Mucosa of descending colon (tissue), 3 donors: ENCODE data around the gene SMARCD2. TPM values are rescaled to one million over a fixed set of nuclear protein-coding genes. Genes with fewer than 3 reads are reported as not detected.

ENCODE experiments used
- ATAC-seq: fragments of 200-7000 bp; cut with Tn5 transposase; one replicate; pipeline ENCODE4 v1.9.1; 2020; ENCODE audit warnings: mild to moderate bottlenecking, moderate library complexity
- DNase-seq, 3 donors: peaks; one replicate each; pipeline ENCODE4 v3.0.0-alpha.2; 2020
- H3K36me3 ChIP-seq: fragments of 200-600 bp; one replicate; pipeline ENCODE4 v1.8.0; 2021; ENCODE audit warnings: low read depth, mild to moderate bottlenecking
- H3K4me1 ChIP-seq: fragments of 200-600 bp; one replicate; pipeline ENCODE4 v1.8.0; 2021; ENCODE audit warnings: low read depth, mild to moderate bottlenecking
- H3K4me3 ChIP-seq: fragments of 200-600 bp; one replicate; pipeline ENCODE4 v1.8.0; 2021; ENCODE audit warnings: mild to moderate bottlenecking
- H3K9me3 ChIP-seq: fragments of 200-600 bp; one replicate; pipeline ENCODE4 v1.8.0; 2021; ENCODE audit warnings: mild to moderate bottlenecking
- CTCF ChIP-seq: fragments of 200-600 bp; IDR thresholded peaks from one replicate; pipeline ENCODE4 v1.8.0; 2022; ENCODE audit warnings: antibody characterized with exemption, mild to moderate bottlenecking
- intact Hi-C, 2 donors: fragments of 100-400 bp; cut with DNase I in 1 of 2; cut with micrococcal nuclease in 1 of 2; formaldehyde crosslinking; loops; one replicate each; pipeline versions ENCODE4 v1.11.0 to v1.11.1; 2022; cut with DNase I, micrococcal nuclease
- total RNA-seq, 3 donors: library from RNA; stranded (reverse); fragmentation: NEBNext Ultra II Directional in 2 of 3; extraction: Animal tissue kit (Norgen Biotek cat#: 25700) in 2 of 3; gene quantifications; one replicate each; pipeline versions ENCODE4 v1.2.1 to v1.2.4, GENCODE V29; 2021 to 2023
- donor health status: DM: no; HTN: no; CAD: no; lungs with moderate emphysema.
- donor health status: DM: no; HTN: no; CAD: no.
- donor health status: DM: no; HTN: yes; CAD: no.

Gene SMARCD2
- total RNA-seq, 3 donors from 2014 or later, result 76.6 to 82.1 (median 80.4) TPM

- H3K4me3 ChIP-seq, result no peak overlapping the region
- DNase-seq, result no peak
- intact Hi-C loops, result no loop called here
- peaks cover 16% of the 10 kb centered on the region for H3K4me1 ChIP-seq
- H3K36me3 ChIP-seq, result peaks cover 30% of the 10 kb centered on the region
- ATAC-seq, result no peak
- H3K9me3 ChIP-seq, result no peaks in the 10 kb centered on the region
- no peak for TF ChIP-seq CTCF
Measured at GRCh38 chr17:63830278-63830677, 12.2 kb downstream of the SMARCD2 start.

DNA sequence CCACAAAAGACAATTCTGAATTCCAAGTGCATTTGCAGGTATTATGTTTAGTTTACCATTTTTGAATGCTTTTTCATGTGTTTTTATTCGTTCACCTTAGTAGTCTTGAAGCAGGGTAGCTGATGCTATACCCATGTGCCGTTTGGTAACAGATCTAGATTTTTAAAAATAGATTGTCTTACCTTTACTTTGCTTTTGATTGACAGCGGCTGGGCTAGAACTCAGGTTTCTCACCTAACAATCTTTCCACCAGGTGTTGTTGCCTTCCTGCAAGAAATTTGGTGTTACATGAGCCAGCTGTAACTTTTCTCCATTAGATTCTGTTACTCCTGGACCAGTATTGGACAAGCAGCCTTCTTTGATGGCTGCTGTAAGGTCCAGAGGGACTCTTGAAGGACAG lies 13.5 kb downstream of the SMARCD2 start:
- TF ChIP-seq CTCF, result no peak
- DNase-seq (no peak), ATAC-seq (no peak)
- no peak overlapping the region for H3K4me3 ChIP-seq
- intact Hi-C loops, result loop anchor here in 1 of 2 donors (10.0 kb wide), 1 partner anchor 54 kb away; the partner anchor contains the start of genes CCDC47 and DDX42
- no peaks in the 10 kb centered on the region for H3K9me3 ChIP-seq
- H3K36me3 ChIP-seq, result peaks cover 23% of the 10 kb centered on the region
- H3K4me1 ChIP-seq, result peaks cover 16% of the 10 kb centered on the region

GRCh38 chr17:63827801-63828221 lies 14.7 kb downstream of the SMARCD2 start:
- DNase-seq (no peak), ATAC-seq (no peak)
- TF ChIP-seq CTCF, result no peak
- peaks cover 17% of the 10 kb centered on the region for H3K36me3 ChIP-seq
- peak overlapping the region; percentile 65 for H3K4me3 ChIP-seq
- intact Hi-C loops, result loop anchor here in 1 of 2 donors (10.0 kb wide), 1 partner anchor 53 kb away; the partner anchor contains the start of genes CCDC47 and DDX42
- no peaks in the 10 kb centered on the region for H3K9me3 ChIP-seq
- H3K4me1 ChIP-seq, result peaks cover 16% of the 10 kb centered on the region

DNA sequence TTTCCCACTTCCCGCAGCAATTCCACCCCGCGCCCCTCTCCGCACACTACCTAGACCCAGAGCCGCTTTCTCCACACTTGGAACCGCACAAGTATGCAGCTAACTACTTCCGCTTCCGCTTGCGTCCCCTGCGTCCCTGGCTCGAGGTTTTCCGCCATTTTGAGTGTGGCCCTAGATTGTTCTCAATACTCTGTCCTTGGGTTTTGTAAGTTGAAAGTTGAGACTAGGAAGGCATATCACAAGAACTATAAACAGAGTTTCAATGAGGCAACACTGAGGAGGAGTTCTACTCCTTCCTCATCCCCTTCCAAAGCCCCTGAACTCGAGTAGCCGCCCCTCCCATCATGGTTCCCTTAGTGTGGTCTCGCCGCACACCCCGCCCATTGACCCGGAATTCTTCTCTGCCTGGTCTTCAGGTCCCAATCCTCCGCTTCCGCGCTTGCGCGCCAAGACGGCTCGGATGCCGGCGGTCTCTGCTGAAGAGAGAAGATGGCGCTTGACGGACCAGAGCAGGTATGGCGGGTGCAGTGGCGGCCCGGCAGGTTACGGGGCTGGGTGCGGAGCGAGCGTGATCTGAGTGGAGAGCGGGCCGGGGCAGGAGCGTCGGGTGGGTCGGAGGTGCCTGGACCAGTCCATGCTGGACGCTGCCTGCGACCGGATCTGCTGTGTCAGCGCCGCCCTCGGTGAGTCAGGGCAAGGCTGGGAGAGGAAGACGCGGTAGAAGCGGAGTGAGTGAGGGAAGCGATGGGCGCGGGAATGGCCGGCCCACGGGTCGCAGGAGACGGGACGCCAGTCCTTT lies 15.3 kb downstream of the SMARCD2 start, which contains the start of the genes FTSJ3 and PSMC5:
Gene FTSJ3 (minus strand): TSS at position 662 of the 799 bp plus-strand sequence. CDS start 761 bp downstream, outside the sequence.
Gene PSMC5 (plus strand): TSS at position 430 of the 799 bp plus-strand sequence. CDS start 60 bp downstream, at position 490.
- Histone ChIP-seq H3K4me1 (peaks cover 16% of the 10 kb centered on the region), H3K4me3 (peak within 1 kb of the TSS; percentile 65), H3K9me3 (no peaks in the 10 kb centered on the region), H3K36me3 (peaks cover 18% of the 10 kb centered on the region)
- peak; percentile 94 to 98 (median 98) for DNase-seq
- intact Hi-C loops, result loop anchor here in 1 of 2 donors (10.0 kb wide), 1 partner anchor 52 kb away; the partner anchor contains the start of genes CCDC47 and DDX42
- ATAC-seq, result peak; percentile 95
- peak; percentile 50 for TF ChIP-seq CTCF

DNA sequence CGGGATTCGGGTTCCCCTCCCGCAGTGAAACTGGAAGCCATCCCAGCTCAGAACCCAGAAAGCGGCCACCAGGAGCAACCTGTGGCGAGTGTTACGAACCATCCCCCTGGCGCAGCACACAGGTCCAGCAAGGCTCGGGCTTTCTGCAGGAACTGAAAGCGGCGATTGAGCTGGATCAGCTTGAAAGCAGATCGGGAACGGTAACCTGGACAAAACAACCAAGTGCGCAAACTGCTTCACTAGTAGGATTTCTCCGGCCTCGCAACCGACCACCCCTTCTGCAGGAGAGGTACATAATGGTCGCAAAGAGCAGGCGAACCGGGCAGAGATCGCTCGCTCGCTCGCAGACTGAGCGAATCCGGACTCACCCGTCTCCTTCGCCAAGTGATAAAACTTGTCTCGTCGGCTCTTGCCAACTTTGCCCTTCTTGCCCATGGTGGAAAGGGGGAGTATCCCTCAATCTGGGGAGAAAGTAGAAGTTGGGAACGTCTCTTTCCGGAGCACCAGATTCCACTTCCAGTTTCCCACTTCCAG lies 15.9 kb downstream of the SMARCD2 start:
- H3K9me3 ChIP-seq, result no peaks in the 10 kb centered on the region
- TF ChIP-seq CTCF, result no peak
- peaks cover 16% of the 10 kb centered on the region for H3K4me1 ChIP-seq
- H3K36me3 ChIP-seq, result peaks cover 22% of the 10 kb centered on the region
- no peak for DNase-seq
- peak overlapping the region; percentile 65 for H3K4me3 ChIP-seq
- intact Hi-C loops, result loop anchor here in 1 of 2 donors (10.0 kb wide), 1 partner anchor 52 kb away; the partner anchor contains the start of genes CCDC47 and DDX42
- ATAC-seq, result peak; percentile 6
